ENCODE results near the gene SERPINA5.
"Not testable (repeated sequence)": the region's sequence is repeated elsewhere in the genome, so short reads cannot be mapped to it uniquely, and the experiment has no call there.

GRCh38 chr14:94637814-94638213 is 56.6 kb downstream of the SERPINA5 start:
- not testable (repeated sequence) for TF ChIP-seq CTCF (IDR thresholded peaks at IDR 0.05); EP300 (IDR thresholded peaks at IDR 0.05); POLR2A (IDR thresholded peaks at IDR 0.05; ENCODE audit: low read depth)
